Lower lobe of right lung (tissue), 2 donors: ENCODE results near the gene TMEM178B. TPM values are rescaled to one million over a fixed set of nuclear protein-coding genes. Genes with fewer than 3 reads are reported as not detected.

Experiments
- ATAC-seq, 2 donors: fragments of 200-7000 bp; cut with Tn5 transposase; one replicate each; pipeline ENCODE4 v1.9.1; 2020 to 2022; ENCODE audit warnings: mild to moderate bottlenecking in 2 of 2, moderate library complexity in 2 of 2
- DNase-seq: peaks from one replicate; pipeline ENCODE4 v3.0.0-alpha.2; 2020
- H3K27ac ChIP-seq: fragments of 200-600 bp; one replicate; pipeline ENCODE4 v1.8.0; 2022
- H3K27me3 ChIP-seq: fragments of 200-600 bp; one replicate; pipeline ENCODE4 v1.8.0; 2022; ENCODE audit warnings: low read depth
- H3K36me3 ChIP-seq: fragments of 200-600 bp; one replicate; pipeline ENCODE4 v1.8.0; 2022; ENCODE audit warnings: mild to moderate bottlenecking
- H3K4me1 ChIP-seq: fragments of 200-600 bp; one replicate; pipeline ENCODE4 v1.8.0; 2022
- H3K4me3 ChIP-seq: fragments of 200-600 bp; one replicate; pipeline ENCODE4 v1.8.0; 2022; ENCODE audit warnings: mild to moderate bottlenecking
- H3K9me3 ChIP-seq: fragments of 200-600 bp; one replicate; pipeline ENCODE4 v1.8.0; 2022
- CTCF ChIP-seq: fragments of 200-600 bp; IDR thresholded peaks from one replicate; pipeline ENCODE4 v1.8.0; 2022; ENCODE audit warnings: antibody characterized with exemption, mild to moderate bottlenecking
- intact Hi-C: fragments of 100-400 bp; cut with DNase I; formaldehyde crosslinking; loops from one replicate; pipeline ENCODE4 v1.11.0; 2022
- total RNA-seq: library from RNA; stranded (reverse); fragmentation: NEBNext Ultra II Directional; extraction: Animal tissue kit (Norgen Biotek cat#: 25700); gene quantifications from one replicate; pipeline ENCODE4 v1.2.1, GENCODE V29; 2021
- donor health status: DM: no; HTN: yes; CAD: no; lungs with severe emphysema.

Gene TMEM178B
- total RNA-seq, 1 donor from 2014 or later = 0.18 TPM

- no peaks in the 10 kb centered on the region for H3K36me3 ChIP-seq
- no peaks in the 10 kb centered on the region for H3K27me3 ChIP-seq
- ATAC-seq (no peak), DNase-seq (no peak)
- TF ChIP-seq CTCF = no peak
- intact Hi-C loops = no loop called here
- H3K9me3 ChIP-seq = no peaks in the 10 kb centered on the region
- H3K4me1 ChIP-seq = no peaks in the 10 kb centered on the region
- no peak overlapping the region for H3K4me3 ChIP-seq
- H3K27ac ChIP-seq = no peak overlapping the region
These were observed 110.8 kb downstream of the TMEM178B start for GRCh38 chr7:141184532-141185190.

- intact Hi-C loops = no loop called here
- no peak for DNase-seq
These were observed 111.6 kb downstream of the TMEM178B start for GRCh38 chr7:141185369-141185967.

GRCh38 chr7:141189231-141189630 is 115.4 kb downstream of the TMEM178B start:
- TF ChIP-seq CTCF = no peak
- no peak for ATAC-seq
- DNase-seq = no peak
- Histone ChIP-seq H3K4me1 (no peaks in the 10 kb centered on the region), H3K27ac (no peak overlapping the region), H3K27me3 (no peaks in the 10 kb centered on the region), H3K36me3 (no peaks in the 10 kb centered on the region), H3K4me3 (no peak overlapping the region), H3K9me3 (no peaks in the 10 kb centered on the region)
- intact Hi-C loops = no loop called here

More at GRCh38 chr7:141185369-141185967, 111.6 kb downstream of the TMEM178B start:
- TF ChIP-seq CTCF = no peak
- Histone ChIP-seq H3K27me3 (no peaks in the 10 kb centered on the region), H3K36me3 (no peaks in the 10 kb centered on the region), H3K27ac (no peak overlapping the region), H3K4me3 (no peak overlapping the region), H3K4me1 (no peaks in the 10 kb centered on the region), H3K9me3 (no peaks in the 10 kb centered on the region)
- no peak for ATAC-seq

GRCh38 chr7:141190495-141190894 is 116.6 kb downstream of the TMEM178B start:
- Histone ChIP-seq H3K36me3 (no peaks in the 10 kb centered on the region), H3K27me3 (no peaks in the 10 kb centered on the region), H3K4me1 (no peaks in the 10 kb centered on the region), H3K27ac (no peak overlapping the region), H3K4me3 (no peak overlapping the region), H3K9me3 (no peaks in the 10 kb centered on the region)
- intact Hi-C loops = no loop called here
- TF ChIP-seq CTCF = no peak
- ATAC-seq (no peak), DNase-seq (no peak)

- no peak for DNase-seq
- ATAC-seq = no peak
- intact Hi-C loops = no loop called here
- Histone ChIP-seq H3K4me3 (no peak overlapping the region), H3K9me3 (no peaks in the 10 kb centered on the region), H3K4me1 (no peaks in the 10 kb centered on the region), H3K27me3 (no peaks in the 10 kb centered on the region), H3K27ac (no peak overlapping the region), H3K36me3 (no peaks in the 10 kb centered on the region)
- TF ChIP-seq CTCF = no peak
These were observed 117.4 kb downstream of the TMEM178B start for GRCh38 chr7:141191277-141191676.
